HEK293 (cell line): ENCODE measurements around the gene KLHL36.

Experiments
- CTCF ChIA-PET: fragments of 350-600 bp; formaldehyde crosslinking; extraction: SDS; loops from one replicate; lab custom pipeline; 2021; ENCODE audit warnings: antibody characterized with exemption; lab: Yijun Ruan, JAX
- POLR2A ChIA-PET: fragments of 300-600 bp; formaldehyde crosslinking; extraction: SDS; loops from one replicate; lab custom pipeline; 2020; ENCODE audit warnings: antibody characterized with exemption, inconsistent platforms; lab: Yijun Ruan, JAX
- H3K27ac ChIP-seq: fragments of 200-500 bp; sonication (Bioruptor generic); 2 replicates; pipeline ENCODE4 v1.5.1; 2014; ENCODE audit warnings: low read depth, low read length, control low read depth, inconsistent platforms; ENCODE audit errors: extremely low read depth
- H3K36me3 ChIP-seq, 2 experiments: fragments of 200-500 bp in 1 of 2; sonication (Bioruptor generic) in 1 of 2; 1 replicate in 1 of 2; 2 replicates in 1 of 2; pipeline ENCODE4 v1.5.1; 2014 to 2017; ENCODE audit warnings: inconsistent platforms in 2 of 2, low read length in 2 of 2; ENCODE audit not compliant: control insufficient read depth in 2 of 2, insufficient read depth in 1 of 2
- H3K4me1 ChIP-seq: fragments of 200-500 bp; sonication (Bioruptor generic); 2 replicates; pipeline ENCODE4 v1.5.1; 2014; ENCODE audit warnings: mild to moderate bottlenecking, low read length, inconsistent platforms; ENCODE audit not compliant: control insufficient read depth, insufficient read depth
- H3K4me3 ChIP-seq: 2 replicates; pipeline ENCODE4 v1.5.1; 2011; ENCODE audit warnings: low read depth, mild to moderate bottlenecking, control low read depth, low read length, moderate library complexity
- H3K9me3 ChIP-seq: fragments of 200-500 bp; sonication (Bioruptor generic); 2 replicates; pipeline ENCODE4 v1.5.1; 2014; ENCODE audit warnings: low read depth, low read length, inconsistent platforms; ENCODE audit not compliant: control insufficient read depth, insufficient read depth
- BCL11A ChIP-seq: fragments of 450-650 bp; formaldehyde crosslinking; IDR thresholded peaks from 2 replicates; pipeline ENCODE4 v1.5.1; 2016; ENCODE audit warnings: low read depth, missing biosample characterization, missing genetic modification characterization
- BCL11B ChIP-seq: fragments of 450-650 bp; formaldehyde crosslinking; IDR thresholded peaks from 2 replicates; pipeline ENCODE4 v1.5.1; 2016; ENCODE audit warnings: low read depth, missing biosample characterization, missing genetic modification characterization
- BCL6B ChIP-seq: fragments of 450-650 bp; formaldehyde crosslinking; IDR thresholded peaks from 2 replicates; pipeline ENCODE4 v1.5.1; 2017; ENCODE audit warnings: missing biosample characterization, missing genetic modification characterization
- GLI4 ChIP-seq: fragments of 450-650 bp; formaldehyde crosslinking; IDR thresholded peaks from 2 replicates; pipeline ENCODE4 v1.5.1; 2016; ENCODE audit warnings: missing biosample characterization, missing genetic modification characterization
- IKZF3 ChIP-seq: fragments of 450-650 bp; IDR thresholded peaks from 2 replicates; pipeline ENCODE4 v1.5.0; 2018; ENCODE audit warnings: missing biosample characterization, mild to moderate bottlenecking, missing genetic modification characterization, moderate library complexity
- KLF17 ChIP-seq: fragments of 450-650 bp; formaldehyde crosslinking; IDR thresholded peaks from 2 replicates; pipeline ENCODE4 v1.5.1; 2016; ENCODE audit warnings: missing biosample characterization, missing genetic modification characterization
- MYNN ChIP-seq: fragments of 450-650 bp; formaldehyde crosslinking; IDR thresholded peaks from 2 replicates; pipeline ENCODE4 v1.5.1; 2016; ENCODE audit warnings: missing biosample characterization, missing genetic modification characterization, borderline replicate concordance
- PRDM6 ChIP-seq: fragments of 450-650 bp; formaldehyde crosslinking; IDR thresholded peaks from 2 replicates; pipeline ENCODE4 v1.5.1; 2017; ENCODE audit warnings: missing biosample characterization, missing genetic modification characterization
- REPIN1 ChIP-seq: fragments of 450-650 bp; formaldehyde crosslinking; IDR thresholded peaks from 2 replicates; pipeline ENCODE4 v1.5.1; 2017; ENCODE audit warnings: missing biosample characterization, missing genetic modification characterization, low read depth
- WT1 ChIP-seq: fragments of 450-650 bp; formaldehyde crosslinking; IDR thresholded peaks from 2 replicates; pipeline ENCODE4 v1.5.1; 2016; ENCODE audit warnings: missing biosample characterization, missing genetic modification characterization
- YY2 ChIP-seq: fragments of 450-650 bp; formaldehyde crosslinking; IDR thresholded peaks from 2 replicates; pipeline ENCODE4 v1.5.1; 2016; ENCODE audit warnings: missing biosample characterization, missing genetic modification characterization
- ZBTB21 ChIP-seq: fragments of 450-650 bp; formaldehyde crosslinking; IDR thresholded peaks from 2 replicates; pipeline ENCODE4 v1.5.1; 2017; ENCODE audit warnings: missing biosample characterization, missing genetic modification characterization
- ZFP69B ChIP-seq: fragments of 450-650 bp; formaldehyde crosslinking; IDR thresholded peaks from 2 replicates; pipeline ENCODE4 v1.5.1; 2016; ENCODE audit warnings: missing biosample characterization, missing genetic modification characterization
- ZNF10 ChIP-seq: fragments of 450-650 bp; formaldehyde crosslinking; IDR thresholded peaks from 2 replicates; pipeline ENCODE4 v1.5.1; 2017; ENCODE audit warnings: missing biosample characterization, missing genetic modification characterization
- ZNF174 ChIP-seq: fragments of 450-650 bp; formaldehyde crosslinking; IDR thresholded peaks from 2 replicates; pipeline ENCODE4 v1.5.0; 2017; ENCODE audit warnings: missing biosample characterization, mild to moderate bottlenecking, missing genetic modification characterization
- ZNF19 ChIP-seq: fragments of 450-650 bp; formaldehyde crosslinking; IDR thresholded peaks from 2 replicates; pipeline ENCODE4; 2016; ENCODE audit warnings: missing biosample characterization, missing genetic modification characterization, low read depth
- ZNF223 ChIP-seq: fragments of 450-650 bp; formaldehyde crosslinking; IDR thresholded peaks from 2 replicates; pipeline ENCODE4 v1.5.1; 2016; ENCODE audit warnings: missing biosample characterization, missing genetic modification characterization
- ZNF292 ChIP-seq: fragments of 450-650 bp; formaldehyde crosslinking; IDR thresholded peaks from 2 replicates; pipeline ENCODE4 v1.5.1; 2016; ENCODE audit warnings: low read depth, missing biosample characterization, missing genetic modification characterization, borderline replicate concordance
- ZNF302 ChIP-seq: fragments of 450-650 bp; formaldehyde crosslinking; IDR thresholded peaks from 2 replicates; pipeline ENCODE4 v1.5.1; 2016; ENCODE audit warnings: missing biosample characterization, missing genetic modification characterization, low read depth
- ZNF398 ChIP-seq: fragments of 450-650 bp; formaldehyde crosslinking; IDR thresholded peaks from 2 replicates; pipeline ENCODE4 v1.5.1; 2017; ENCODE audit warnings: missing biosample characterization, missing genetic modification characterization
- ZNF473 ChIP-seq: fragments of 450-650 bp; formaldehyde crosslinking; IDR thresholded peaks from 2 replicates; pipeline ENCODE4 v1.5.1; 2017; ENCODE audit warnings: missing biosample characterization, missing genetic modification characterization
- ZNF510 ChIP-seq: fragments of 450-650 bp; formaldehyde crosslinking; IDR thresholded peaks from 2 replicates; pipeline ENCODE4 v1.5.1; 2018; ENCODE audit warnings: mild to moderate bottlenecking, missing genetic modification characterization, missing biosample characterization; ENCODE audit not compliant: insufficient replicate concordance
- ZNF513 ChIP-seq: fragments of 450-650 bp; IDR thresholded peaks from 2 replicates; pipeline ENCODE4 v1.5.1; 2018; ENCODE audit warnings: missing biosample characterization, missing genetic modification characterization
- ZNF514 ChIP-seq: fragments of 450-650 bp; formaldehyde crosslinking; IDR thresholded peaks from 2 replicates; pipeline ENCODE4 v1.5.1; 2016; ENCODE audit warnings: missing biosample characterization, missing genetic modification characterization
- ZNF600 ChIP-seq: fragments of 450-650 bp; formaldehyde crosslinking; IDR thresholded peaks from 2 replicates; pipeline ENCODE4 v1.5.1; 2016; ENCODE audit warnings: missing biosample characterization, missing genetic modification characterization
- ZNF629 ChIP-seq: fragments of 450-650 bp; formaldehyde crosslinking; IDR thresholded peaks from 2 replicates; pipeline ENCODE4 v1.5.1; 2017; ENCODE audit warnings: missing biosample characterization, missing genetic modification characterization
- ZNF664 ChIP-seq: fragments of 450-650 bp; formaldehyde crosslinking; IDR thresholded peaks from 2 replicates; pipeline ENCODE4 v1.5.1; 2016; ENCODE audit warnings: missing biosample characterization, missing genetic modification characterization
- ZNF707 ChIP-seq: fragments of 450-650 bp; formaldehyde crosslinking; IDR thresholded peaks from 2 replicates; pipeline ENCODE4 v1.5.1; 2016; ENCODE audit warnings: missing biosample characterization, missing genetic modification characterization
- ZNF791 ChIP-seq: fragments of 450-650 bp; formaldehyde crosslinking; IDR thresholded peaks from 2 replicates; pipeline ENCODE4 v1.5.1; 2016; ENCODE audit warnings: missing biosample characterization, missing genetic modification characterization

The KLHL36 gene

GRCh38 chr16:84630446-84631152 lies 17.7 kb upstream of the KLHL36 start:
- no peaks in the 10 kb centered on the region for H3K36me3 ChIP-seq
- POLR2A ChIA-PET = no interaction called here
- no peak overlapping the region for H3K27ac ChIP-seq
- no peaks in the 10 kb centered on the region for H3K4me1 ChIP-seq
- no peak overlapping the region for H3K4me3 ChIP-seq
- CTCF ChIA-PET = interaction anchor here (1.2 kb wide), 1 partner anchor 57 kb away, joined by 3 read pairs; no protein-coding TSS in a partner anchor
- TF ChIP-seq ZNF791 (tag by site-specific recombination) = no peak
- no peak for TF ChIP-seq ZNF514 (tag by site-specific recombination)
- TF ChIP-seq ZNF302 = no peak
- TF ChIP-seq ZNF510 (tag by site-specific recombination) = no peak
- TF ChIP-seq ZNF10 (tag by site-specific recombination) = no peak
- no peak for TF ChIP-seq BCL11A (tag by site-specific recombination)
- no peak for TF ChIP-seq ZNF398 (tag by site-specific recombination)
- no peak for TF ChIP-seq ZBTB21 (tag by site-specific recombination)
- no peak for TF ChIP-seq PRDM6
- TF ChIP-seq ZNF174 (tag by site-specific recombination) = no peak
- TF ChIP-seq ZNF473 (tag by site-specific recombination) = no peak
- TF ChIP-seq WT1 = no peak
- TF ChIP-seq ZNF223 = no peak
- TF ChIP-seq IKZF3 (tag by site-specific recombination) = no peak
- TF ChIP-seq, all 188 proteins: peak for 0
- H3K9me3 ChIP-seq = no peaks in the 10 kb centered on the region

GRCh38 chr16:84631153-84631466 lies 17.2 kb upstream of the KLHL36 start:
- no peaks in the 10 kb centered on the region for H3K9me3 ChIP-seq
- CTCF ChIA-PET = interaction anchor here (1.4 kb wide), 1 partner anchor 95 kb away, joined by 4 read pairs; no protein-coding TSS in a partner anchor
- H3K27ac ChIP-seq = no peak overlapping the region
- H3K4me1 ChIP-seq = no peaks in the 10 kb centered on the region
- POLR2A ChIA-PET = no interaction called here
- no peak overlapping the region for H3K4me3 ChIP-seq
- no peak for TF ChIP-seq ZNF10 (tag by site-specific recombination)
- TF ChIP-seq ZNF19 = no peak
- TF ChIP-seq ZNF292 (tag by site-specific recombination) = no peak
- TF ChIP-seq YY2 (tag by site-specific recombination) = no peak
- no peak for TF ChIP-seq GLI4
- TF ChIP-seq ZNF629 (tag by site-specific recombination) = no peak
- no peak for TF ChIP-seq ZFP69B (tag by site-specific recombination)
- TF ChIP-seq MYNN (tag by site-specific recombination) = no peak
- no peak for TF ChIP-seq ZNF513 (tag by site-specific recombination)
- TF ChIP-seq ZNF600 (tag by site-specific recombination) = no peak
- no peak for TF ChIP-seq REPIN1 (tag by site-specific recombination)
- TF ChIP-seq ZNF707 (tag by site-specific recombination) = no peak
- TF ChIP-seq KLF17 (tag by site-specific recombination) = no peak
- no peak for TF ChIP-seq BCL6B (tag by site-specific recombination)
- TF ChIP-seq ZNF664 = no peak
- no peak for TF ChIP-seq BCL11B (tag by site-specific recombination)
- H3K36me3 ChIP-seq = no peaks in the 10 kb centered on the region
